Muscle layer of duodenum (tissue), 2 donors: Measurements from ENCODE around the gene QSOX2.

Experiments
- H3K27ac ChIP-seq: one replicate; pipeline ENCODE4 v1.7.0; 2013; ENCODE audit warnings: mild to moderate bottlenecking, low read length
- H3K27me3 ChIP-seq: one replicate; pipeline ENCODE4 v1.7.0; 2013; ENCODE audit warnings: low read depth, mild to moderate bottlenecking, control low read depth, low read length
- H3K36me3 ChIP-seq, 2 donors: one replicate each; pipeline ENCODE4 v1.7.0; 2013; ENCODE audit warnings: low read length in 2 of 2, control low read depth in 1 of 2, mild to moderate bottlenecking in 1 of 2; ENCODE audit not compliant: insufficient read depth in 2 of 2, control insufficient read depth in 1 of 2
- H3K4me1 ChIP-seq, 2 donors: one replicate each; pipeline ENCODE4 v1.7.0; 2013; ENCODE audit warnings: low read length in 2 of 2, mild to moderate bottlenecking in 2 of 2, control low read depth in 1 of 2, moderate library complexity in 1 of 2; ENCODE audit not compliant: insufficient read depth in 2 of 2, control insufficient read depth in 1 of 2
- H3K4me3 ChIP-seq, 2 donors: one replicate each; pipeline ENCODE4 v1.7.0; 2013; ENCODE audit warnings: low read length in 2 of 2, low read depth in 1 of 2, mild to moderate bottlenecking in 1 of 2
- H3K9me3 ChIP-seq, 2 donors: one replicate each; pipeline ENCODE4 v1.7.0; 2013; ENCODE audit warnings: low read length in 2 of 2, control low read depth in 1 of 2, mild to moderate bottlenecking in 1 of 2; ENCODE audit not compliant: control insufficient read depth in 1 of 2
- donor health status: healthy.

The QSOX2 gene

GRCh38 chr9:136220017-136220729, 25.4 kb downstream of the QSOX2 start:
- Histone ChIP-seq H3K27ac (no peak overlapping the region), H3K4me3 (no peak overlapping the region), H3K27me3 (no peaks in the 10 kb centered on the region), H3K36me3 (peaks cover 13 to 75% of the 10 kb centered on the region in 2 donors), H3K9me3 (no peaks in the 10 kb centered on the region), H3K4me1 (no peaks in the 10 kb centered on the region)

GRCh38 chr9:136219276-136219675, 26.3 kb downstream of the QSOX2 start:
- Histone ChIP-seq H3K27me3 (no peaks in the 10 kb centered on the region), H3K27ac (no peak overlapping the region), H3K4me3 (no peak overlapping the region), H3K36me3 (peaks cover 20 to 78% of the 10 kb centered on the region in 2 donors), H3K9me3 (no peaks in the 10 kb centered on the region), H3K4me1 (no peaks in the 10 kb centered on the region)

GRCh38 chr9:136218673-136219072, 26.9 kb downstream of the QSOX2 start:
- H3K27ac ChIP-seq = no peak overlapping the region
- no peak overlapping the region for H3K4me3 ChIP-seq
- no peaks in the 10 kb centered on the region for H3K4me1 ChIP-seq
- no peaks in the 10 kb centered on the region for H3K27me3 ChIP-seq
- no peaks in the 10 kb centered on the region for H3K9me3 ChIP-seq
- H3K36me3 ChIP-seq = peaks cover 25 to 78% of the 10 kb centered on the region in 2 donors

GRCh38 chr9:136218271-136218670, 27.3 kb downstream of the QSOX2 start:
- Histone ChIP-seq H3K4me3 (no peak overlapping the region), H3K36me3 (peaks cover 23 to 78% of the 10 kb centered on the region in 2 donors), H3K9me3 (no peaks in the 10 kb centered on the region), H3K27me3 (no peaks in the 10 kb centered on the region), H3K4me1 (no peaks in the 10 kb centered on the region), H3K27ac (no peak overlapping the region)

- no peak overlapping the region for H3K4me3 ChIP-seq
- H3K27ac ChIP-seq = no peak overlapping the region
- H3K9me3 ChIP-seq = no peaks in the 10 kb centered on the region
- no peaks in the 10 kb centered on the region for H3K4me1 ChIP-seq
- H3K27me3 ChIP-seq = no peaks in the 10 kb centered on the region
- peaks cover 21 to 77% of the 10 kb centered on the region in 2 donors for H3K36me3 ChIP-seq
These were observed 28.9 kb downstream of the QSOX2 start for GRCh38 chr9:136216541-136217244.

- H3K4me1 ChIP-seq = no peaks in the 10 kb centered on the region
- no peak overlapping the region for H3K27ac ChIP-seq
- H3K36me3 ChIP-seq = peaks cover 18 to 92% of the 10 kb centered on the region in 2 donors
- no peak overlapping the region for H3K4me3 ChIP-seq
- no peaks in the 10 kb centered on the region for H3K9me3 ChIP-seq
- H3K27me3 ChIP-seq = no peaks in the 10 kb centered on the region
These were observed 31.9 kb downstream of the QSOX2 start for GRCh38 chr9:136213733-136214132.

- Histone ChIP-seq H3K36me3 (peaks cover 18 to 87% of the 10 kb centered on the region in 2 donors), H3K4me3 (no peak overlapping the region), H3K9me3 (no peaks in the 10 kb centered on the region), H3K27me3 (no peaks in the 10 kb centered on the region), H3K4me1 (no peaks in the 10 kb centered on the region), H3K27ac (no peak overlapping the region)
These were observed 33.2 kb downstream of the QSOX2 start for GRCh38 chr9:136212345-136212950.

- no peaks in the 10 kb centered on the region for H3K27me3 ChIP-seq
- H3K4me1 ChIP-seq = no peaks in the 10 kb centered on the region
- H3K4me3 ChIP-seq = no peak overlapping the region
- H3K36me3 ChIP-seq = peaks cover 18 to 79% of the 10 kb centered on the region in 2 donors
- no peaks in the 10 kb centered on the region for H3K9me3 ChIP-seq
- no peak overlapping the region for H3K27ac ChIP-seq
These were observed 33.9 kb downstream of the QSOX2 start for GRCh38 chr9:136211441-136212344.

GRCh38 chr9:136211006-136211405, 34.6 kb downstream of the QSOX2 start:
- no peak overlapping the region for H3K27ac ChIP-seq
- H3K36me3 ChIP-seq = peaks cover 18 to 73% of the 10 kb centered on the region in 2 donors
- no peaks in the 10 kb centered on the region for H3K9me3 ChIP-seq
- H3K27me3 ChIP-seq = no peaks in the 10 kb centered on the region
- no peak overlapping the region for H3K4me3 ChIP-seq
- H3K4me1 ChIP-seq = no peaks in the 10 kb centered on the region

GRCh38 chr9:136210276-136210675, 35.3 kb downstream of the QSOX2 start:
- no peak overlapping the region for H3K4me3 ChIP-seq
- H3K27me3 ChIP-seq = peaks cover 4% of the 10 kb centered on the region
- H3K9me3 ChIP-seq = no peaks in the 10 kb centered on the region
- H3K27ac ChIP-seq = no peak overlapping the region
- peaks cover 21 to 69% of the 10 kb centered on the region in 2 donors for H3K36me3 ChIP-seq
- H3K4me1 ChIP-seq = no peaks in the 10 kb centered on the region

- no peak overlapping the region for H3K4me3 ChIP-seq
- peaks cover 16 to 64% of the 10 kb centered on the region in 2 donors for H3K36me3 ChIP-seq
- H3K27ac ChIP-seq = no peak overlapping the region
These were observed 35.8 kb downstream of the QSOX2 start for GRCh38 chr9:136209786-136210185.

More at GRCh38 chr9:136209786-136210185, 35.8 kb downstream of the QSOX2 start:
- Histone ChIP-seq H3K9me3 (no peaks in the 10 kb centered on the region), H3K27me3 (peaks cover 4% of the 10 kb centered on the region), H3K4me1 (no peaks in the 10 kb centered on the region)
